ENCODE measurements around the gene CNDP1.

CNDP1 gene

GRCh38 chr18:74595431-74595830 lies 61.1 kb downstream of the CNDP1 start:
- no peak for DNase-seq

- peak; percentile 72 for DNase-seq
Measured at GRCh38 chr18:74597034-74597661, 62.8 kb downstream of the CNDP1 start.

GRCh38 chr18:74597662-74598349 lies 63.5 kb downstream of the CNDP1 start, which contains the start of gene ZNF407:
Gene ZNF407 (plus strand): TSS chr18:74597870. CDS start chr18:74631020, 33,150 bp downstream.
- DNase-seq, result peak; percentile 85

- peak; percentile 57 for DNase-seq
Measured at GRCh38 chr18:74598350-74599001, 64.2 kb downstream of the CNDP1 start.

- no peak for DNase-seq
Measured at GRCh38 chr18:74604361-74604760, 70.1 kb downstream of the CNDP1 start.

GRCh38 chr18:74604774-74605173 lies 70.5 kb downstream of the CNDP1 start:
- DNase-seq, result no peak

GRCh38 chr18:74608681-74609080 lies 74.4 kb downstream of the CNDP1 start:
- no peak for DNase-seq

GRCh38 chr18:74609535-74609934 lies 75.2 kb downstream of the CNDP1 start:
- no peak for DNase-seq

- no peak for DNase-seq
Measured at GRCh38 chr18:74610051-74610615, 75.8 kb downstream of the CNDP1 start.

GRCh38 chr18:74610860-74611259 lies 76.6 kb downstream of the CNDP1 start:
- no peak for DNase-seq

- DNase-seq, result no peak
Measured at GRCh38 chr18:74611765-74612164, 77.5 kb downstream of the CNDP1 start.

GRCh38 chr18:74613381-74613780 lies 79.1 kb downstream of the CNDP1 start:
- no peak for DNase-seq

- DNase-seq, result no peak
Measured at GRCh38 chr18:74616494-74616893, 82.2 kb downstream of the CNDP1 start.

GRCh38 chr18:74617486-74617885 lies 83.2 kb downstream of the CNDP1 start:
- no peak for DNase-seq

- no peak for DNase-seq
Measured at GRCh38 chr18:74622072-74622471, 87.8 kb downstream of the CNDP1 start.

GRCh38 chr18:74623047-74623816 lies 88.9 kb downstream of the CNDP1 start:
- no peak for DNase-seq

- DNase-seq, result no peak
Measured at GRCh38 chr18:74624466-74624865, 90.2 kb downstream of the CNDP1 start.

- no peak for DNase-seq
Measured at GRCh38 chr18:74625157-74625556, 90.9 kb downstream of the CNDP1 start.

- no peak for DNase-seq
Measured at GRCh38 chr18:74626049-74626874, 92.0 kb downstream of the CNDP1 start.

- DNase-seq, result no peak
Measured at GRCh38 chr18:74630804-74631203, 96.5 kb downstream of the CNDP1 start.

- DNase-seq, result no peak
Measured at GRCh38 chr18:74631212-74631611, 96.9 kb downstream of the CNDP1 start.

Measured in activated effector memory CD4-positive, alpha-beta T cell treated with Interleukin-2 at 50 U/mL for 16 hours (primary cell).